GM12865 (cell line): ENCODE measurements around the gene MAN2A2.

ENCODE experiments used
- DNase-seq: peaks from one replicate; pipeline ENCODE4 v3.0.0; 2010; ENCODE audit warnings: low read depth
- H3K4me3 ChIP-seq: 2 replicates; pipeline ENCODE4 v1.5.1; 2011; ENCODE audit warnings: mild to moderate bottlenecking, low read depth, low read length, control low read depth
- TF ChIP-seq, protein P1 (sequence below): IDR thresholded peaks from 2 replicates; pipeline ENCODE4 v1.5.1; 2011; ENCODE audit warnings: low read length, control low read depth, low read depth, inconsistent platforms; ENCODE audit not compliant: insufficient read depth; ENCODE audit errors: missing control alignments

The MAN2A2 gene

GRCh38 chr15:90866161-90866715 is 36.9 kb upstream of the MAN2A2 start:
- no peak overlapping the region for H3K4me3 ChIP-seq
- TF ChIP-seq, protein P1, sequence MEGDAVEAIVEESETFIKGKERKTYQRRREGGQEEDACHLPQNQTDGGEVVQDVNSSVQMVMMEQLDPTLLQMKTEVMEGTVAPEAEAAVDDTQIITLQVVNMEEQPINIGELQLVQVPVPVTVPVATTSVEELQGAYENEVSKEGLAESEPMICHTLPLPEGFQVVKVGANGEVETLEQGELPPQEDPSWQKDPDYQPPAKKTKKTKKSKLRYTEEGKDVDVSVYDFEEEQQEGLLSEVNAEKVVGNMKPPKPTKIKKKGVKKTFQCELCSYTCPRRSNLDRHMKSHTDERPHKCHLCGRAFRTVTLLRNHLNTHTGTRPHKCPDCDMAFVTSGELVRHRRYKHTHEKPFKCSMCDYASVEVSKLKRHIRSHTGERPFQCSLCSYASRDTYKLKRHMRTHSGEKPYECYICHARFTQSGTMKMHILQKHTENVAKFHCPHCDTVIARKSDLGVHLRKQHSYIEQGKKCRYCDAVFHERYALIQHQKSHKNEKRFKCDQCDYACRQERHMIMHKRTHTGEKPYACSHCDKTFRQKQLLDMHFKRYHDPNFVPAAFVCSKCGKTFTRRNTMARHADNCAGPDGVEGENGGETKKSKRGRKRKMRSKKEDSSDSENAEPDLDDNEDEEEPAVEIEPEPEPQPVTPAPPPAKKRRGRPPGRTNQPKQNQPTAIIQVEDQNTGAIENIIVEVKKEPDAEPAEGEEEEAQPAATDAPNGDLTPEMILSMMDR: no peak
- DNase-seq: no peak

DNA sequence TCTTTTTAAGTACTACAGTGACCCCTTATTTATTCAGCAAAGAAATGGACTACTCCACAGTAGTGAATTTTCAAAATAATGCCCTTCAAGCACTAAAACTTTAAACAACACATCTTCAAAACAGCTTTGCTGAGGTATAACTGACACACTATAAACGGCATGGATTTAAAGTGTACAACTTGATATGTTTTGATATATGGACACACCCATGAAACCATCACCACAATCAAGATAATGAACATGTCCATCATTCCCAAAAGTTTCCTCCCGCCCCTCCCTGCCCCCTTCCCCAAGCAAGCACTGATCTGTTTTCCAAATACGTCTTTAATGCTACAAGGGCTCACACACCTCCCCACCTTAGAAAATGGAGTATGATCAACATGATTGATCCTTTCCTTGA is 36.3 kb upstream of the MAN2A2 start:
- H3K4me3 ChIP-seq: no peak overlapping the region
- TF ChIP-seq, protein P1: no peak
- no peak for DNase-seq

GRCh38 chr15:90868261-90868689 is 34.8 kb upstream of the MAN2A2 start, which contains the start of gene FURIN:
Gene FURIN, plus strand, starts transcription at chr15:90868588. Its CDS starts 7,153 bp downstream, at chr15:90875741.
- TF ChIP-seq, protein P1: no peak
- no peak for DNase-seq
- no peak within 1 kb of the TSS for H3K4me3 ChIP-seq

- TF ChIP-seq, protein P1: no peak
- no peak for DNase-seq
- H3K4me3 ChIP-seq: no peak overlapping the region
Measured at GRCh38 chr15:90869140-90869541, 34.0 kb upstream of the MAN2A2 start.

DNA sequence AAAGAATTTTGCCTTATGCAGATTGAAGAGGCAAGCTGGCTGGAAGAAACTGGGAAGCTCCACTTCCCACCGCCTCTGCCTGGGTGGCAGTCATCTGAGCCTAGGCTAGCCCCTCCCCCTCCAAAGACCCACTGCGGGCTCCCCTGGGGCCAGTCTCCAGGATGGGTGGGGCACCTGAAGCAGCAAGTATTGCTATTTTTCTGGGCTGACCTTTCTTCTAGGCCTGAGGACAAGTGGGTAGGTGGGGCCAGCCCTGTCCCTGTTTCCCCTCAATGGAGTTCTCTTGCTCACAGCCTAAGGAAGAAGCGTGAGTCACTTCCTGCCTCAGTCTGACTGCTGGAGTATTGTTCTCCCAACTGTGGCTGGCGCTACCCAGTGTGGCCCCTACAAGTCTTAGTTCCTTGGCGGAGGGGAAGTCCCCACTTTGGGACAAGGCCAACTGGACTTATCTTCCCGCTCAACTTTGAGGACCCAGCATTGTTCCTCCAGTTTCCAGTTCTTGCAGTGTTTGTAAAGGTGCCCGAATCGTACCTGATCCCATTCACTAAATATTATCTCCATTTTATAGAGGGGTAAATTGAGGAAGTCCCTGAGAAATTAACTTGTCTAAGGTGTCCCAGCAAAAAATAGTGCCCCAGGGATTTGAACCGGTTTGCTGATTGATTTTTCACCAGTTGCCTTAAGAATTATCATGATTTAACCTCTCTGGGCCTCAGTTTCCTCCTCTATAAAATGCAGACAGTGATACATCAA is 33.3 kb upstream of the MAN2A2 start:
- DNase-seq: peak; percentile 35
- TF ChIP-seq, protein P1: no peak
- H3K4me3 ChIP-seq: no peak overlapping the region

DNA sequence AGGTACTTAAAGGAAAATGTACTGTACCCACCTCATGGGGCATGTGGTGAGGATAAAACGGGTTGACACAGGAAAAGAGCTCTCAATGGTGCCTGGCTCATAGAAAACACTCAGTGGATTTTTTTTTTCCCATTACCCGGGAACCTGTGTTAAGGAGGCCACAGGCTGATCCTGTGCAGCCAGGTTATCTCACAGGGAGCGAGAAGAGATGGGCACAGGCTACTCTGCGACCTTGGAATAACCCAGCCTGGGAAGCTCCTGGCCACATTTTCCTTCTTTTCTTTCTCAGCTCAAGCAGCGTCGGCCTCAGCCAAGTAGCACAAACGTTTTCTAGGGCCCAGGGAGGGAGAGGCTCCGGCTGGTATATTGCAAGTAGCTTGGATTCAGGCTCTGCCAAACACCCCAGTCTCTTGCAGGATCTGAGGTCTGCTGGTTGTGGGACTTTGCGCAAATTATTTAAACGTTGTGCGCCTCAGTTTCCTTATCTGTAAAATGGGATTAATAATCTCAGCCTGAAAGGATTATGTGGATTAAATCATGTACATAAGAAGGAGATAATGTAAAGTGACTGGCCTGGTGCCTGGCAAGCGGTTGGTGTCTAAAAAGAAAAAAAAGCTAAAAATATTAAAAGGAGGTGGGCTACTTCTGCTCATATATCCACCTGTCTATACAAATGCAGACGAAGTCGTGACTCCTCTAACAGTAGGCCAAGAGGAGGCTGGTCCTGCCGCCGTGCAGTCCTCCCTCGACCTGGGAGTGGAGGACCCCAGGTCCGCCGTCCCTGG is 32.6 kb upstream of the MAN2A2 start:
- peak; percentile 40 for DNase-seq
- TF ChIP-seq, protein P1: no peak
- H3K4me3 ChIP-seq: peak overlapping the region; percentile 80
